ENCODE measurements around the gene TST.

TST gene

DNA sequence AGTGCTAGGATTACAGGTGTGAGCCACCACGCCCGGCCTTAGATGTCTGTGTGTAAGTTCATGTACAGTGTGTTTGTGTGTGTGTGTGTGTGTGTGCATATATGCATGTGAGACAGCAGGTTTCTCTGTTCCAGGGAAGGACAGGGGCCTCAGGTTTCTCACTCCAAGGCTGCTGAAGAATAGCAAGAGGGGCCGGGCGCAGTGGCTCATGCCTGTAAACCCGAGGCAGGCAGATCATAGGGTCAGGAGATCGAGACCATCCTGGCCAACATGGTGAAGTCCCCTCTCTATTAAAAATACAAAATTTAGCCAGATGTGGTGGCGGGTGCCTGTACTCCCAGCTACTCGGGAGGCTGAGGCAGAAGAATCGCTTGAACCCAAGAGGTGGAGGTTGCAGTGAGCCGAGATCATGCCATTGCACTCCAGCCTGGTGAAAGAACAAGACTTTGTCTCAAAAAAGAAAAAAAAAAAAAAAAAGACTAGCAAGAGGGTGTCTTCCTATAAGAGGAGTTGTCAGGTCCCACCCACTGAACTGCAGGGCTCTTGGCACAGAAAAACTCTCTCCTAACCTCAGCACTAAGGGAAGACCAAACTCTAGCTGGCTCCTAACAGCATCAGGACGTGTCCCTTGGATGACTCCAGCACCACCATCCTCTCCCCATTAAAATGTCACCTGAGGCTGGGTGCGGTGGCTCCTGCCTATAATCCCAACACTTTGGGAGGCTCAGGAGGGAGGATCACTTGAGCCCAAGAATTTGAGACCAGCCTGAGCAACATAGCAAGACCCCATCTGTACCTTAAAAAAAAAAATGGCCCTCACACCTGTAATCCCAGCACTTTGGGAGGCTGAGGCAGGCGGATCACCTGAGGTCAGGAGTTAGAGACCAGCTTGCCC, 40.0 kb downstream of the TST start:
- Mint-ChIP-seq H3K36me3 (ENCODE audit: low read depth) (no peaks in the 10 kb centered on the region), H3K4me1 (ENCODE audit: low read depth) (peaks cover 9% of the 10 kb centered on the region), H3K27ac (no peak overlapping the region), H3K4me3 (no peak overlapping the region), H3K27me3 (ENCODE audit: low read depth) (peaks cover 15% of the 10 kb centered on the region), H3K9me3 (no peaks in the 10 kb centered on the region)

DNA sequence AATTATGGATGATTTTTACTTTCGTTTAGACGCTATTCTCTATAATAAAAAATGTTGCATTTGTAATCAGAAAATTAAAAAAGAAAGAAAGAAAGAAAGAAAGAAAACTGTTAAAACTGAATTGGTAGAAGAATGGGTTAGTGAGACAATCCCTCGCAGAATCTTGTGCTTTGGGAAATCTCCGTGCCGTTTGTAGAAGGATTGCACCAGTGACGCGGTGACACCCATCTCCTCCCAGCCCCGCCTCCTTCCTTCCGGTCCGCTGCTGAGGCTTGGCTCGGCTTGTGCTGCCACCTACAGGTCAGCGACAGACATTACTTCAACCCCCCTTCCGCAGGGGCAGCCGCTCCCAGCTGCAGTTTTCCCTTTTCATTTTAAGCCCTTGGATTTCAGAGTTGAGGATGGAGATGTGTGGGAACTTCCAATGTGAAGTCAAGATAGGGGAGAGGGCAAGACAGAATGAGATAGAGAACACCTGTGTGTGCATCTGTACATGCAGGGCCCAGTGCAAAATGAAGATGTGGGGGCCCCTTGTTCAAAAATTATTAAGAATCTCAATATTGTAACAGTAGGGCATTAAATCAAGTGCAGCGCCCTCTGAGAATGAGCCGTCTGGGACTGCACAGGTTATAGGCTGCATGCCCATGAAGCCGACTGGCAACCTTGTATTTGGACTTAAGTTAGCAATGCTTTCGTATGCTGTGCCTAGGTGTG, 41.1 kb downstream of the TST start:
- Mint-ChIP-seq H3K4me1 (ENCODE audit: low read depth) (peaks cover 9% of the 10 kb centered on the region), H3K9me3 (no peaks in the 10 kb centered on the region), H3K27ac (peak overlapping the region; percentile 87), H3K36me3 (ENCODE audit: low read depth) (no peaks in the 10 kb centered on the region), H3K4me3 (peak overlapping the region; percentile 86), H3K27me3 (ENCODE audit: low read depth) (peaks cover 9% of the 10 kb centered on the region)

DNA sequence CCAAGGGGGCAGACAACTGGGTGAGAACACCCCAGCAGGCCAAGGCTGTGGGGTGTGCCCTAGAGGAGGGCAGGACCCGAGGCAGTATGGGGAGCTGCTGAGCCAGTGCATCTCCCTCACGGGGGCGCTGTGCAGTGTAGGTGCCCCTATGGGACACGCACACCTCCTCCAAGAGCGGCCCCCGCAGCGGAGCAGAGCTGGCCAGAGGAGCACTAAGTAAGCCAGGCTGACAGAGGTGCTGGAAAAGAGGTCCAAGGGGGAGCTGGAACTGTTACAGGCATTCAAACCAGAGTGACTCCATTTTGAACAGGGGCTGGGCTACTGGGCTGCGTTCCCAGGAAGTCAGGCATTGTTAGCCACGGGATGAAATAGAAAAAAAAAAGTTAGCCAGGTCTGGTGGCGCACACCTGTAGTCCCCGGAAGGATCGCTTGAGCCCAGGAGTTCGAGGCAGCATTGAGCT, 41.8 kb downstream of the TST start:
- Mint-ChIP-seq H3K36me3 (ENCODE audit: low read depth) (no peaks in the 10 kb centered on the region), H3K4me3 (peak overlapping the region; percentile 86), H3K4me1 (ENCODE audit: low read depth) (peaks cover 9% of the 10 kb centered on the region), H3K27me3 (ENCODE audit: low read depth) (peaks cover 6% of the 10 kb centered on the region), H3K27ac (peak overlapping the region; percentile 87), H3K9me3 (no peaks in the 10 kb centered on the region)

DNA sequence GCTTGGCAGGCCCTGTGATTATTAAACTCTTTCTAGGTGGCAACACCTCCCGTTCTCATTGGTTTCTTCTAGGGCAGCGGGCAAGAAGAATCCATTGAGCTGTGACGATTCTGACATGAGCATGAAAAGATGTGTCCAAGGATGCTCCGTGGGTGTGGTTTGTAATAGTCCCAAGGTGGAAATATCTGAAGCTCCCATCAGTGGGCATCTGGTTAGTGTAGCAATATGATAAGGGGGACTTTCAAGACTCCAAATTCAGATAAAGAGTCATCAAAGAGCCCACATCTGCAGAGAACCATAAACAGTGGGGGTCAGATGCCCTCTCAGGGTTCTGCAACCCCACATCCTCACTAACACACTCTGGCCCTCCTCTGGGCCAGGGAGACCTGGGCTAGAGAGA, 42.6 kb downstream of the TST start:
- H3K4me1 Mint-ChIP-seq (ENCODE audit: low read depth): peaks cover 9% of the 10 kb centered on the region
- peak overlapping the region; percentile 86 for H3K4me3 Mint-ChIP-seq
- no peaks in the 10 kb centered on the region for H3K36me3 Mint-ChIP-seq (ENCODE audit: low read depth)
- H3K9me3 Mint-ChIP-seq: no peaks in the 10 kb centered on the region
- H3K27ac Mint-ChIP-seq: no peak overlapping the region
- H3K27me3 Mint-ChIP-seq (ENCODE audit: low read depth): peaks cover 9% of the 10 kb centered on the region

DNA sequence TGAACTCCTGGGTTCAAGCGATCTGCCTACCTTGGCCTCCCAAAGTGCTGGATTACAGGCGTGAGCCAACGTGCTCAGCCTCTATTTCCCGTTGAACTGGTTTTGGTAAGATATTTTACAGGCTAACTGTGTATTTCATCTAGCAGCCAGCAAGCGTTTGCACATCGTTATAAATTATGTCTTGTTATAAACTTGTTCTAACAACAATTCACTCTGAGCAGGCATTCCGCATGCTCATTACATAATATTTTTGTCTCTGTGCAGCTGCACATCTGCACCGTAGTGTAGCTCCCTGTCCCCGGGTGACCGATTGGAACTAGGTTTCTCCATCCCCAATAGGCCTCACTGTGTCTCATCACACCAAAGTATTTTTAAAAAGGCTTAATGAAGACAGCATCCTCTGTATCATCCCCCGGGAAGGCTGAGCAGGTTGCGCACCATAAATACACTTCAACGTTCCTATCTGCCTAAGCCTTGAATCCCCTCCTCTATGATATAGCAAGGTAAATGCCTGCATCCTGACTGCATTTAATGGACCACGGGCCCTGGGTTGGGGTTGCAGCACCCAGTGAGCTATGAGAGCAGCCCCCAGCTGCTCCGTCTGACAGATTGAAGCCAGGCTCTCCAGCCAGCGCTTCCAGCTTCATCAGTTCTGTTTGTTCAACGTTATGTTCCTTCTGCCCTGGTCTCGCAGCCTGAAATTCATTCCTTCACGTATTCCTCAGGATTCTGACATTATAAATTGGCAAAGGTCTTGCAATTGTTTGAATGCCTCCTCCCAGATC, 47.7 kb downstream of the TST start:
- Mint-ChIP-seq H3K27ac (no peak overlapping the region), H3K4me3 (no peak overlapping the region), H3K4me1 (ENCODE audit: low read depth) (peaks cover 1% of the 10 kb centered on the region), H3K9me3 (no peaks in the 10 kb centered on the region), H3K27me3 (ENCODE audit: low read depth) (peaks cover 12% of the 10 kb centered on the region), H3K36me3 (ENCODE audit: low read depth) (no peaks in the 10 kb centered on the region)

DNA sequence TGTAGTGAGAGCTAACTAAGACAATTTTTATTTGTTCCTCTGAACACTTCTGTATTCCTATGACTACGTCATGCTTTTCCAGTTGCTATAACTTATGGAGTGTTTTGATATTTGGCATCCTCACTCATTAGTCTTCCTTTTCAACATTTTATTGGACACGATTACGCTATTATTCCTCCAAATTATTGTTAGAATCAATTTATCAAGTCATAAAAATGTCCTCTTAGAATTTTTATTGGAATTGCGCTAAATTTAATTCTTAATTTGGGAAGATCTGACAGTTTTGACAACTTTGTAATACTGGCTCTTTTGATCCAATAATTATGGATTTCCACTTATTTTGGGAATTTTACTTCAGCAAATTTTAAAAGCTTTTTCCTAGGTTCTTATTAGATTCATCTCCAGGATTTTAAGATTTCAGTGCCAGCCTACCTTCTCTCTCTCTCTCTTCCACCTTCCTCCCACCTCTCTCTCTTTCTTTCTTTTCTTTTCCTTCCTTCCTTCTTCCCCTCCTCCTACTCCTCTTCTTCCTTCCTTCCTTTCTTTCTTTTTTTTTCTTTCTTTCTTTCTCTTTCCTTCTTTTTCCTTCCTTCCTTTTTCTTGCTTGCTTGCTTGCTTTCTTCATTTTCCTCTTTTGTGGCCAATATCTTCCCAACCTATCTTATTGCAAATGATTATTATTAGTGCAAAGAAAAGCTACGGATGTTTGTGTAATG, 50.8 kb downstream of the TST start:
- H3K27me3 Mint-ChIP-seq (ENCODE audit: low read depth): peaks cover 19% of the 10 kb centered on the region
- H3K4me1 Mint-ChIP-seq (ENCODE audit: low read depth): peaks cover 1% of the 10 kb centered on the region
- no peaks in the 10 kb centered on the region for H3K9me3 Mint-ChIP-seq
- peaks cover 4% of the 10 kb centered on the region for H3K36me3 Mint-ChIP-seq (ENCODE audit: low read depth)
- H3K27ac Mint-ChIP-seq: no peak overlapping the region
- H3K4me3 Mint-ChIP-seq: no peak overlapping the region

DNA sequence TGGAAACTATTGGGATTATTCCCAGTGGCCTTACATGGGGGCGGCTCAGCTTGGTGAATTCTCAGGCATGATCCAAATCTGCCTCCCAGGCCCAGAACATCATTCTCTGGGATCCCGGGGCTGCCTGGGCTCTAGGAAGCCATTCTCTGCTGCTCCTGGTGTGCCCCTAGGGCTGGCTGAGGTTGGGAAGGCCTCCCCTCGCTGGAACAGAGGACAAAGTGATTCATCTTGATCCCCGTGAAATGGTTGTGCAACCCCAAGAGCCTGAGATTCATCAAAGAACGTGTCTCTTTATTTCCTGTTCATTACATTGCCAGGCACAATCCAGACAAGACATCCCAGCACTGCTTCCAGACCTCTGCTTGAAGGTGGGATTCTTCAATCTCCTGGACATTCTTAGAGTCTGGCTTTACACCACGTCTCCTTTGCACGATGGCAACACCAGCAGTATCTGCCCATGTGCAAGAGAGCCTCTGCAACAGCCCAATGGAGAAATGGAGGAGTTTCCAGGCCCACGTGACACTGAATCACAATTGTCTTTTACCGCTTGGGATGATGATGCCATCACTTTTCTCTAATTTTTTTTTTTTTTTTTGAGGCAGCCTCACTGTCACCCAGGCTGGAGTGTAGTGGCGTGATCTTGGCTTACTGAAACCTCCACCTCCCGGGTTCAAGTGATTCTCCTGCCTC, 52.3 kb downstream of the TST start:
- Mint-ChIP-seq H3K27me3 (ENCODE audit: low read depth) (peaks cover 28% of the 10 kb centered on the region), H3K9me3 (no peaks in the 10 kb centered on the region), H3K27ac (no peak overlapping the region), H3K36me3 (ENCODE audit: low read depth) (peaks cover 4% of the 10 kb centered on the region), H3K4me3 (no peak overlapping the region), H3K4me1 (ENCODE audit: low read depth) (peaks cover 1% of the 10 kb centered on the region)

DNA sequence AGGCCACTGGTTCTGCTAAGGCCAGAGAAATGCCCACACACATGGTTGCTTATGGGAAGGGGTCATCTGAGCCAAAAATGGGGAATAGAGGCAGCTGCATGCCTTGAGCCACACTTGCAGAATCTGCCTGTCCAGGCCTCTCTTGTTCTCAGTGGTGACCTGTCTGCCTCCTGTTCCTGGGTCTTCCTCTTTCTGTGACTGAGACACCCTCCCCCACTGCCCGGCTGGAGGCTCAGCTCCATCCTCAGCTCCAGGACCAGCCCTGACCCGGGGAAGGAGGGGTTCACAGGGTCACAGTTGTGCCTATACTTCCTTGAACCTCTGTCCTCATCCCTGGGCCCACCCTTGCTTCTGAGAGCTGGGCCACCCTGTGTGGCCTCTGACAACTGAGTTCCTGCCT, 53.6 kb downstream of the TST start:
- no peaks in the 10 kb centered on the region for H3K9me3 Mint-ChIP-seq
- peaks cover 4% of the 10 kb centered on the region for H3K36me3 Mint-ChIP-seq (ENCODE audit: low read depth)
- H3K27ac Mint-ChIP-seq: no peak overlapping the region
- peaks cover 1% of the 10 kb centered on the region for H3K4me1 Mint-ChIP-seq (ENCODE audit: low read depth)
- peaks cover 33% of the 10 kb centered on the region for H3K27me3 Mint-ChIP-seq (ENCODE audit: low read depth)
- no peak overlapping the region for H3K4me3 Mint-ChIP-seq

DNA sequence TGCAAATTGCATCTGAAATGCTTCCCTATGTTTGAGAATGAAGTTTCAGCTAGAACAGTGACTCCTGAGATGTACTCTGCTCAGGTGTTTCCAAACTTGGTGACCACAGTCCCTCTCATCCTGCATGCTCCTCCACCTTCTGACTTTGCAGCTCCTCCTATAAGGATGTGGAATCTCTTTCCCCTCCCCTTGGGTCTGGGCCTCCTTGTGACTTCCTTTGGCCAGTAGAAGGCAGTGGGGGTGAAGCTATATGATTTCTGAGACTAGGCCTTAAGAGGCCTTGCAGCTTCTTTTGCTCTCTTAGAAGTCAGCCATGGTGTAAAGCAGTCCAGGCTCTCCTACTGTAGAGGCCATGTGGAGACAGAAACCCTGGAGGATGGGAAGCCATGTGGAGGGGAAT, 55.1 kb downstream of the TST start:
- Mint-ChIP-seq H3K36me3 (ENCODE audit: low read depth) (peaks cover 4% of the 10 kb centered on the region), H3K4me1 (ENCODE audit: low read depth) (peaks cover 1% of the 10 kb centered on the region), H3K27me3 (ENCODE audit: low read depth) (peaks cover 39% of the 10 kb centered on the region), H3K9me3 (no peaks in the 10 kb centered on the region), H3K27ac (no peak overlapping the region), H3K4me3 (no peak overlapping the region)

DNA sequence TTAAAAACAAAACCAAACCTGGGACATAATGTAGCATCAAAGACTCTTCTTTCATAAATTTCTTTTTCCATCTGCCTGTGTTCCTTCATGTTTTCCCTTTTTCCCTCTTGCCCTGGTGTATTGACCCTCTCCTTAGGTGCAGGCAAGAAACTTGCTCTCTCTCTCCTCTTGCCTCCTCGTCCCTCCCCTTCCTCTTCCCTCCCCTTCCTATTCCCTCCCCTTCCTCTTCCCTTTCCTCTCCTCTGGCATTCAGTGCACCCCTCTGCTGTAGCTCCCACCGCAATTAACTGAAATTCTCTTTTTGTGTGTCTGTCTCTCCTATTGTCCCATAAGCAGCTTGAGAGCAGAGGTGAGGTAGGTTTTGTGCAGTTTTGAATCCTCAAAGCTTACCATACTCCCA, 55.9 kb downstream of the TST start:
- Mint-ChIP-seq H3K36me3 (ENCODE audit: low read depth) (peaks cover 4% of the 10 kb centered on the region), H3K27me3 (ENCODE audit: low read depth) (peaks cover 35% of the 10 kb centered on the region), H3K27ac (no peak overlapping the region), H3K4me3 (no peak overlapping the region), H3K9me3 (no peaks in the 10 kb centered on the region), H3K4me1 (ENCODE audit: low read depth) (peaks cover 1% of the 10 kb centered on the region)

DNA sequence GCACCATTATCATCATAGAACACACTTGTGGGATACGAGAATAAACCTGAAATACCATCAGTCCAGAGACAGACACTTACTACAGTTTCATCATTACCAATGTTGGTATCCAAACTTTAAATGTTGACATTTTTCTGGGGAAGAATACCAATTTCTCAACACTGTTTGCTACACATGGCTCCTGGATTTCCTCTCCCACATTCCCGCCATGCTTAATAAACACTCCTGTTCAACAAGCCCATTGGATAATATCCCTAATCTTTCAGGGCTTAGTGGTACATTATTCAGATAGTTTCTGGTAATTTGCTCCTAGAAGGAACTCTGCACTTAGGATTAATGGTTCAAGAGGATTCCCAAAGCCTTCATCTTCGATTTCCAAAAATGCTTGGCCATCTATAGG, 57.6 kb downstream of the TST start:
- Mint-ChIP-seq H3K4me1 (ENCODE audit: low read depth) (no peaks in the 10 kb centered on the region), H3K9me3 (peaks cover 7% of the 10 kb centered on the region), H3K36me3 (ENCODE audit: low read depth) (peaks cover 5% of the 10 kb centered on the region), H3K27ac (no peak overlapping the region), H3K4me3 (no peak overlapping the region), H3K27me3 (ENCODE audit: low read depth) (peaks cover 35% of the 10 kb centered on the region)

All from T-helper 1 cell treated with Interleukin-12 subunit alpha and Interleukin-12 subunit beta and Interleukin-4 antibody, amounts not matched to agents 30 μg/mL and 1 μg/mL, for 36 hours (primary cell).